HG03469 (cell line): ENCODE results near the gene HINFP.
"Not testable (repeated sequence)": the region's sequence is repeated elsewhere in the genome, so short reads cannot be mapped to it uniquely, and the experiment has no call there.

Source experiments
- ATAC-seq: cut with Tn5 transposase; IDR thresholded peaks from one replicate; pipeline ENCODE4 v1.9.1; 2021; ENCODE audit warnings: mild to moderate bottlenecking, moderate library complexity, moderate number of reproducible peaks; ENCODE audit not compliant: unreplicated experiment

HINFP gene

DNA sequence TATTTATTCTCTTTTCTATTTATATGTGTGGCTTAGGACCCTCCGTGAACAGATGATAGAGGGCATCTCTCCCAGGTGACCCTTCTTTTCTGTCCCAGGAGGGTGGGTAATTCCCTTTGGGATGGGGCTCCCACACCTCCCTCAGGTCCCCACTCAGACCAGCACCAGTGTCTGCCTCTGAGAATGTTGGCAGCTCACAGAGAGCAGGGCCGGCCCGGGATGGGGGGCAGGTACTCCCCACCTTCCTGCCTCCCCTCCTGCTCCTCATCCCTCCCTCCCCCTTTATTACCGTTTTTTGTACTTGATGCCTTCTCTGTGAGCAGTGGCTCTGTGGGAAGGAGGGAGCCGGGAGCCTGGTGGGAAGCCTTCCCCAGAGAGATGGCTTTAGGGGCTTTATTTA is 4.8 kb upstream of the HINFP start:
- ATAC-seq, result no peak

DNA sequence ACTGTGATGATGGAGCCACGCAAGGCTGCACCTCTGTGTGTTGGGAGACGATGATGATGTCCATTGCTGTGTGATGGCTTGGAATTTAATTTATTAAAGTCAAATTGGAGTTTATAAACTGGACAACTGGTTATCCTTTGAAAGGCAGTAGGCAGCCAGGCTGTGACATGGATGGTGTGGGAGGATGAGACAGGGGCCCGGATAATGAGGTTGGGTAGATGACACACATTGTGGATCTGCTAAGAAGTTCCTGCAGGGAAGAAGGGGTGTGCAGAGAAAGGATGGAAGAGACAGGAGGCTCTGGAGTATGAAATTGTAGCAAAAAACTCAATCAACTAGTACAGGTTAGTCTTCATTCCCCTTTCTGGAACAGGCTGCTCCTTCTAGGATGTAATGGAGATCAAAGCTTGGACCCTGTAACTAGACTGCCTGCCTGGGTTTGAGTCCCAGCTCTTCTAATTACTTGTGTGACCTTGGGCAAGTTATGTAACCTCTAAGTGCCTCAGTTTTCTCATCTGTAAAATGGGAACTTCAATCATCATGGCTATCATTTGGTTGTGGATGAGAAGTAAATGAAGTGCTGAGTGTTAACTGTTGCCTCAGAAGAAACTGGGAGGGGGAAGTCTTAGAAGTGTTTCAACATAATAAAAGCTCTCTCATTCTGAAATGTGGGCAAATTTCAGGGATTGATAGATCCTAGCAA is 4.2 kb upstream of the HINFP start:
- ATAC-seq, result no peak

DNA sequence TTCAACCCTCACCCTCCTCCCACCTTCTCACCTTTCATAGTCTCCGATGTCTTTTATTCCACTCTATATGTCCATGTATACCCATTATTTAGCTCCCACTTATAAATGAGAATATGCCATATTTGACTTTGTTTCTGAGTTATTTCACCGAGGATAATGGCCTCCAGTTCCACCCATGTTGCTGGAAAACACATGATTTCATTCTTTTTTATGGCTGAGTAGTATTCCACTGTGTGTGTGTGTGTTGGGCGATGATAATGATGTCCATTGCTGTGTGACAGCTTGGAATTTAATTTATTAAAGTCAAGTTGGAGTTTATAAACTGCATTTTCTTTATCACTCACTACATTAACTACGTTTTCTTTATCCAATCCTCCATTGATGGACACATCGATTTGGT is 3.2 kb upstream of the HINFP start:
- ATAC-seq, result no peak

DNA sequence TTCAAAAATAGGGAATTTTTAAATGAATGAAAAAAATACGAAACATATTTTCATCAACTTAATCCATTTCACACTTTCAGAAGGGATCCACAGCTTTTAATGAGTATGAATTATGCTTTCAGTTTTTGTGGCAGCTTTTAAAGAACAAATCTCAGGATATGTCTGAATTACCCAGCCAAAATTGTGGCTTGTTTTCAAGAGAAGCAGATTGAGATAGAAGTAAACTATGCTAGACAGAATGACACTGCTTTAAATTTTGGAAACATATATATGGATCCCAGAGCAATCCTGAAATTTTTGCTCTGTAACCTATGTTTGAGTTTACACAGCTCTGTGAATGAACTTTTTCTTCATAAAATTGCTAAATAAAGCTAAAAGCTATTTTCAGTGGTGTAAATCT is 2.4 kb upstream of the HINFP start:
- ATAC-seq, result no peak

DNA sequence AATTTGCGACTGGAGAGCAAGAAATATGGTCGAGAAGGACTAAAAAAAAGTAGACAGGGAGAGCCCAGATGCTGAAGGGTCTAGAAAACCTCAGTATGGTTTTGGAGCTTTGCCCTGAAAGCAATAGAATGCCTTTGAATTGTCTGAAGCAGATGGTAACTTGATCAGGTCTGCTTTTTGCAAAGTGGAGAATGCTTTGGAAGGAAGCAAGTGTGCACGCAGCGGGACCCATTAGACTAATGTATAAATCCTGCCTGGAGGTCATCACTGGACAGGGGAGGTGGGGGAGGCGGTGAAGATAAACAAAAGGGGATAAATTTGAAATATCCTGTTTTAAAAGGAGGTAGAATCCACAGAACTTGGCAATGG is 757 bp upstream of the HINFP start:
- no peak for ATAC-seq

DNA sequence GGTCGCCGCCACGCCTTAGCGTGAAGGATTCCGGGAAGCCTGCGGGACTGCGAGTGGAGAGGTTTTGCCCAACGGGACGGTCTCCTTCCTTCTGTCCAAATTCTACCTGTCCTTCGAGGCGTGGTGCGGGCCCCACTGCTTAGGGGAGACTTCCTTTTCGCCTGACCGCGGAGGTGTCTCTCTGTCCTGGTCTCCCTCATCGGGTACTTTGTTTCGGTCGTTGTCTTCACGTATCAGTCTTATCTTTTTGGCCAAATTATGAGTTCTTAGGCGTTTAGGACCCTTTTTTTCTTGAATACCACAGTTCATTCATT is 388 bp downstream of the HINFP start:
- no peak for ATAC-seq

DNA sequence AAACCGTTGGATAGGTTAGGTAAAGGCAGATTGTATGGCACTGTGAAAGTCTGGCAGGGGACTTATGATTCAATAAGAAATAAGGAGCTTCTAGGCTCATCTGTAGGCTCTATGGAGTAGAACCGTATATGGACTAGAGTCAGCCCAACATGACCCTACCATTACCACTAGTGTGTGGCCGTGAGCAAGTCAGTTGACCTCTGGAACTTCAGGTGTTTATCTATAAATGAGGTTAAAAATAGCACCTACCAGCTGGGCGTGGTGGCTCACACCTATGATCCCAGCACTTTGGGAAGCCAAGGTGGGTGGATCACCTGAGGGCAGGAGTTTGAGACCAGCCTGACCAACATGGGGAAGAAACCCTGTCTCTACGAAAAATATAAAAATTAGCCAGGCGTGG is 4.4 kb downstream of the HINFP start:
- no peak for ATAC-seq

DNA sequence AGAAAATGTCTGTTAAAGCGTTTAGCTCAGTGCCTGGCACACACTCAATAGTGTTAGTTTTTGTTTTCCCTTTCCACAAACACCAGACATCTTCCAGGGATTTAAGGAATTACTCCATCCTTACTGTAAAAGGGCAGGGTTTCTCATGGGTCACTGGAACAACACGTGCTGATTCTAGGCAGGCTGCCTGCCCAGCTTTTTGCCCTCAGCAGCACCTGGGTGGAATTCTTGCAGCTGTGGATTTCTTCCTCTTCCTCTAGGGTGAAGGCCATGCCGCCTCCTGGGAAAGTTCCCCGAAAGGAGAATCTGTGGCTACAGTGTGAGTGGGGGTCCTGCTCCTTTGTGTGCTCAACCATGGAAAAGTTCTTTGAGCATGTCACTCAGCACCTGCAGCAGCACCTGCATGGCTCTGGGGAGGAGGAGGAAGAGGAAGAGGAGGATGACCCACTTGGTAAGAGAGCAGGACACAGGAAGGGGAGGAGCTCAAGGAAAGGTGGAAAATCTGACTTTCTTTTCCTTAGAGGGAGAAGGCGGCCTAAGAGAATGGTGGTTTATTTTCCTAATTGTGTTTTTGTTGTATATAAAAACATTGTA is 5.4 kb downstream of the HINFP start:
- ATAC-seq, result no peak

DNA sequence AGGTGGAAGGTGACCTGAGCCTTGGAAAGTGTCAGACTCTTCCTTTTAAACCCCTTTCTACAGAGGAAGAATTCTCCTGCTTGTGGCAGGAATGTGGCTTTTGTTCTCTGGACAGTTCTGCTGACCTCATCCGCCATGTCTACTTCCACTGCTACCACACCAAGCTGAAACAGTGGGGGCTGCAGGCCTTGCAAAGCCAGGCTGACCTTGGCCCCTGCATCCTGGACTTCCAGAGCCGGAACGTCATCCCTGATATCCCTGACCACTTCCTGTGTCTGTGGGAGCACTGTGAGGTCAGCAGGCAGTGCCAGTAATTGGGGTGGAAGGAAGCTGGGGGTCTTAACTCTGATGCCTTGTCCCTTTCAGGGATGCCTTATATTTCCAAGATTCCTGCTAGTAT is 9.3 kb downstream of the HINFP start:
- no peak for ATAC-seq

DNA sequence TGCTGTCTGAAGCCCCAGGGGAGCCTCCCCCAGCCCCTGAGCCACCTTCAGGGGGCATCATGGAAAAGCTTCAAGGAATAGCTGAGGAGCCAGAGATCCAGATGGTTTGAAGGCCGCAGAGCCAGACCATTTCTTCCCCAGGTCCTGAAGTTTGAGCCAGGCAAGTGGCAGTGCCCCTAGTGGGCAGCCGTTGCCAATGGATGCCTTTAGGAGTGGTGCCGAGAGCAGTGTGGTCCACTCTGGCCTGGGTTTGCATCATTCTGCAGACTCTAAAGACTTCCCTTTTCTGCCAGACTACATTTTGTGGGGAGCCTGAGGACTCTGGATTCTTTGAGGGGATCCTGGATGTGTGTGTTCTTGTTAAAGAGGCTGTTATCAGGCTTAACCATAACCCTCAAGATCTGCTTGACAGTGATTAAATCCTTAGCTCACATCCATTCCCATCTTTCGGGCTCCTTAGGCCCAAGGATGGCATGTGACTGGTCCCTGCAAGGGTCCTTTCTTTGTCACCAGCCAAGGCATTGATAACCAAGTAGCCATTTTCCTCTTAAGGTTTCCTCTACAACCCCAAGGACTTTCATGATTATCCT is 13.1 kb downstream of the HINFP start:
- no peak for ATAC-seq

DNA sequence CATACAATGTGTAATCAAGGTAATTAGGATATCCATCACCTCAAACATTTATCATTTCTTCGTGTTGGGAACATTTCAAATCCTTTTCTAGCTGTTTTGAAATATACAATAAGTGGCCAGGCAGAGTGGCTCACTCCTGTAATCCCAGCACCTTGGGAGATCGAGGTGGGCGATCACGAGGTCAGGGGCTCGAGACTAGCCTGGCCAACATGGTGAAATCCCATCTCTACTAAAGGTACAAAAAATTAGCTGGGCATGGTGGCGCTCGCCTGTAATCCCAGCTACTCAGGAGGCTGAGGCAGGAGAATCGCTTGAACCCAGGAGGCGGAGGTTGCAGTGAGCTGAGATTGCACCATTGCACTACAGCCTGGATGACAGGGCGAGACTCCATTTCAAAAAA is 17.9 kb downstream of the HINFP start:
- ATAC-seq, result not testable (repeated sequence)

DNA sequence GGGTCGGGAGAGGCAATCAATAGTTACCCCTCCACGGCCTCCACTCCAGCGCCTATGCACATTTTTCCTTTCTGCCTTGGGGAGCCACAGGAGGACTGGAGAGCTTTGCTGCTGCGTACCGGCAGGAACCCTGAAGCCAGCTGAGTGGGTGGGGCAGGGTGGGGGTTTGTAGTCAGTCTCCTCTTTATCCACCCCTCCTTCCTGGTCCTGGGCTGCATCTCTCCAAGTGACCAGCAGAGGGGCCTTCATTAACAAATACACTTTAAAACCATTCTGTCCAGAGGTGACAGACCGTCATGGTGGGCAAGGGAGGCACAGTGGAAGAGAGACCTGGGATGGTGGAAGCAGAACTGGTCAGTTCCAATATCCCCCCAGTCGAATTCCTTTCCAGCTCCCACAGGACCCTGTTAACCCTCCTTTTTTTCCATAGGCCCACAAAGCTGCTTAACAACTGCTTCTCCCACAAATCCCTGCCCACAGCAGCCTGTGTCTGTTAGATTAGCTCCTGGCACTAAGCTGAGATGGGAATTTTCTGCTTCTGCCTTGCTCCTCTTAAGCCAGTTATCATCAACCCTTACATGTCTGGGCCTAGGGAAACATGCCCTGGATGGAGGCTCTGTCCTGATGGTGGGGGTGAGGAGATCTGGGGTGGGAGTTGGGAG is 23.6 kb downstream of the HINFP start:
- ATAC-seq, result no peak

DNA sequence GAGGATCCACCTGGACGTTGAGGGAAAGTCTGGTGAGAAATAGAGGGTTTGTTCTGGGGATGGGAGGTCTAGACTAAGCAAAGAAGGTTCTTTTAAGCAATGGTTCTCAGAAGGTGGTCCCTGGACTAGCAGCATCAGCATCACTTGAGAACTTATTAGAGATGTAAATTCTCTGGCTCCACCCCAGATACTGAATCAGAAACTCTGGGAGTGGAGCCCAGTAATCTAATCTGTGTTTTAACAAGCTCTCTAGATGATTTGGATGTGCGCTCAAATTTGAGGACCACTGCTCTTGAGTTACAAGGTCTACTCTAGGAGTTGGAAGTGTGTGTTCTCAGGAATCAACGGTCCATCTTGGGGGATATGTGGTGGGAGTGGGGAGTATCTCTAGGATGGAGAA is 24.2 kb downstream of the HINFP start:
- ATAC-seq, result no peak

DNA sequence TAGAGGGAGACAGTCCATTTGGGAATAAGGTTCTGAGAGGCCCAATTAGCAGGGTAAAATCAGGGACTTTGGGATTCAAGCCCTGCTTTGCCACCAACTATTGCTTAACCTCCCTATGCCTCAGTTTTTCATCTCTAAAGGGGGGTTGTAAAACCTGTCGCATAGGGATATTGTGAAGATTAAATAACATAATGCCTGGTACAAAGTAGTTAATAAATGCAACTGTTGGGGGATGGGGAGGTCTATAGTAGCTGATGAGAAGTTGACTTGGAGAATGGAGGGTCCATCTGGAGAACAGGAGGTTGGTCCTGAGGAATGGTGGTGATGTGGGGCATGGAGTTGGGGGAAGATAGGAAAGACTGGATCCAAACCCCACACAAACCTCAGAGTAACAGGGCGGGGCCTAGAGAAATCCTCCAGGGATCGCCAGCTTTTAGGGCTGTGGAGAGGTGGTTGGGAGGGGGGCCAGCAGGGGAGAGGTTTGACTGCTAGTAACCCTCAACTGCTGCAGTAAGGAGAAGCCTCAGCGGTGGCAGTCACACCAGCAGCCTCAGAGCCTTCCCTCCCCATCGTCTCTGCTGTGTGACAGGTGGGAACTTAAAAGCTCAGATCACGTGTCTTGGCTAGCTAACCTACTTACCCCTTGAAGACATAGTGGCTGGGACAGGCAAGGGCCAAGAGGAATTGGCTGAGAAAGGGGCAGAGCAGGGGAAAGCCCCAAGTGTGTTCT is 26.4 kb downstream of the HINFP start:
- no peak for ATAC-seq

DNA sequence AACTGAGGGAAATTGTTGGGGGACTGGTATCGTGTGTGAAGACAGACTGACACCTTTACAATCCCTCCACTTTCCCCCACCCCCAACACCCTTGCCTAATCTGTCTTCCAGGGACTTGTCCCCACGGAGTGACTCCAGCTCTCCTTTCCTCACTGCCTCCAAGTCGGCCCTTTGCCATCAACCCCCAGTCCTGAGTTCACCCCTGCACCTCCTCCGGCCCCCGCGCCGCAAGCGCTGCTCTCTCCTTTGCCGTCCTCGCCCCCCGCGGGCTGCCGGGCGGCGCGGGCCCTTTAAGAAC is 27.3 kb downstream of the HINFP start:
- no peak for ATAC-seq

DNA sequence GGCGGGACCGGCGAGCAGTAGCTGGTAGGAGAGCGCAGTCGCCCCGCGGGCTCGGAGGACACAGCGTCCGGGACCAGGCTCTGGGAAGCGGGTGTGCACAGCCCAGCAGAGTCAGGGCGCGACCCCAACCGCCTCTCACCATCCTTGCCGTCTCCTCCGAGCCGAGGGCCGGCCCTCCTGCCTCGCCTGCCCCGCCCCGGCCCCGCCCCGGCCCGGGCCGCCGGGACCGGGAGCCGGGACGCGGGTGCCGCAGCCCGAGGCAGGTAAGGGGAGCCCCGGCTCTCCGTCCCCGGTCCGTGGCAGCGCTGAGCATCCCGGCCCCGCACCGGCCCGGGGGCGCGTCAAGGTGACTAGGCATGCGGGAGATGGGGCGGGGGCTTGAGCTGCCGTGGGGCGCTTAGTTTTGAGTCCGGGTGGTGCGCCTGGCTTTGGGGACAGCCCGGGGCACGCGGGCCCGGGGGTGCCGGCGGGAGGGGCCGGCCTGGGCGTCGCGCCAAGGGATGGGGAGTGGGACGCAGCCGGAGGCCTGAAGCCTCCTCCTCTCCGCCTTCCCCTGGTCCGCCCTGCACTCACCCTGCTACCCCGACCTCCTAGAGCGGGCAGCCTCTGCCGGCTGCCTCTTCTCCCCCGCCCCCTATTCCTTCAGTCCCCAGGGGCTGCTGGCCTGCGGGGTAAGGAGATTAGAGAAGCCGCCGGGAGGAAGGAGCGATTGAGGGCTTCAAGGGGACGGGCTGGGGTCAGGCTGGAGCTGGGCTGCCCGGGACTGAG is 27.8 kb downstream of the HINFP start, which contains the start of gene ABCG4:
TSS of gene ABCG4 (plus strand) at position 35 of the 768 bp plus-strand sequence. CDS start 914 bp downstream, outside the sequence.
- ATAC-seq, result no peak

DNA sequence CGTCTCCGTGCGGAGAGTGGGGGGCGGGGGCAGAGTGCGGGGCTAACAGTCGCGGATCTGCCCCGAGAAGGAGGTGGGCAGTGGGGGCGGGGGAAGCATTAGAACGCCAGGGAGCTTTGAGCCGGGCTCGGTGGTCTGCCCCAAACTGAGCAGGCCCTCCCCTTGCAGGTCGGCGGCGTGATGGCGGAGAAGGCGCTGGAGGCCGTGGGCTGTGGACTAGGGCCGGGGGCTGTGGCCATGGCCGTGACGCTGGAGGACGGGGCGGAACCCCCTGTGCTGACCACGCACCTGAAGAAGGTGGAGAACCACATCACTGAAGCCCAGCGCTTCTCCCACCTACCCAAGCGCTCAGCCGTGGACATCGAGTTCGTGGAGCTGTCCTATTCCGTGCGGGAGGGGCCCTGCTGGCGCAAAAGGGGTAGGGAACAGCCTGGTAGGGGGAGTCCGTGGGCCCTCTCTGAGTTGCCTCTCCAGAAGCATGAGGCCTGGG is 28.5 kb downstream of the HINFP start:
- no peak for ATAC-seq

DNA sequence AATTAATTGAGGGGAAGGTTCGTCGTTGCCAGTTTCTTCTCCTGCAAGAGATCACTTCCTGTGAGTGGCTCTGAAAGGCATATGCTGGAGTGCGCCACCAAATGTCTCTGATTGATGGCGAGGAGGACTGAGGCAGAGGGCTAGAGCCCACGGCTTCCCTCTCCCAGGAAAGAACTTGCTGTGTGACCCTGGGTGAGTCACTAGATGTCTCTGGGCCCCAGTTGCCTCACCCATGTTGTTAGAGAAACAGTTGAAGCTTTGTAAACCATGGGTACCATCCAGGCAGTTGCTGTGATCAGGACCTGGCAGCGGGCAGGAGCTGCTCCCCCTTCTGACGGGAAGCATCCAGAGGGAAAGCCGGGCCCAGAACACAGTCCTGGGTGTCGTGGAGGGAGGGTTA is 30.7 kb downstream of the HINFP start:
- ATAC-seq, result no peak

DNA sequence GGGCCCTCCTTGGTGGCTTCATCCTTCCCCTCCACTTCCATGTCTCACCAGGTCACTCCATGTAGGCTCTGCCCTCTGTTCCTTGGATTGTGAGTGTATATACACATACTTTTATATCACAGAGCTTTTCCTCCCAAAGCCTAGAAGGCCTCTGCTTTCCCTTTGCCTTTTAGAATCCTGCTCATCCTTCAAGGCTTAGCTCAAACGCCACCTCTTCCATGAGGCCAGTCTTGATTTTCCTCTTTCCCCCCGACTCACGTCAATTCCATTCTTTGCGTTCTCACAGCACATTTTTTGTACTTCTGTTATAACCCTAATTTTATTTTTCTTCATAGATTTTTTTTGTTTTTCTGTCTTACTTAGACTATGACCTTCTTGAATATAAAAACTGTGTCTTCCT is 31.2 kb downstream of the HINFP start:
- ATAC-seq, result no peak

DNA sequence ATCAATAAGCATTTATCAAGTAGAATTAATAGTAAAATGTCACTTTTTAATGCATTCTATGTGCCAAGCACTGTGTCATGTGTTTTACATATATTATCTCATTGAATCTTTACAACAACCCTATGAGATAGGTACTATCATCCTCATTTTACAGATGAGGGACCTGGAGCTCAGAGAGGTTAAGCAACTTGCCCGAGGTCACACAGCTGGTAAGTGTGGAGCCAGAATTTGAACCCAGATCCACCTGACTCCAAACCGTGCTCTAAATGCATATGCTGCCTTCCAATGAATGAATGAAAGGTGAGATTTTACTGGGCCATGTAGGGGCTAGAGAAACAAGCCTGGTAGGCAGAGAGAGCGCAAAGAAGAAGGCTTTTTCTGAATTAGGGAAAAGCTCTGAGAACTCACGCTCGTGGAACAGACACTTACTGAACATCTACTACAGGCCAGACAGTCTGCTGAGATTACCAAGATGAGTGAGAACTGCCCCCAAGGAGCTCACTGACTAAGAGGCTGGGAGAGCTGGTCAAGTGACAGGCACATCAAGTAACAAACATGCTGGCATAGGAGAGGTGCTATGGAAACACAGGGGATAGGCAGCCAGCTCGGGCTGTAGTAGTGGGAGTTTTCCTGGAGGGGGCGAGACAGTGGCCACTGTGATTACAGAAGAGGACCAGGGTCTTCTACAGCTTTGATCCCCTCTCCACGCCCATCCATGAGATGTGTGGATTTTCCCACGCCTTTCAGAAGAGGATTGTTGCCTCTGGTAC is 31.9 kb downstream of the HINFP start:
- ATAC-seq, result no peak
